ENCODE measurements around the gene CHCT1. TPM values are rescaled to one million over a fixed set of nuclear protein-coding genes. Genes with fewer than 3 reads are reported as not detected.
A peak's percentile ranks its signal among the peaks of the same experiment; 100 is the strongest.
"Not testable (repeated sequence)": the region's sequence is repeated elsewhere in the genome, so short reads cannot be mapped to it uniquely, and the experiment has no call there.

CHCT1 gene
- total RNA-seq: not detected
- long read RNA-seq: 0 reads

DNA sequence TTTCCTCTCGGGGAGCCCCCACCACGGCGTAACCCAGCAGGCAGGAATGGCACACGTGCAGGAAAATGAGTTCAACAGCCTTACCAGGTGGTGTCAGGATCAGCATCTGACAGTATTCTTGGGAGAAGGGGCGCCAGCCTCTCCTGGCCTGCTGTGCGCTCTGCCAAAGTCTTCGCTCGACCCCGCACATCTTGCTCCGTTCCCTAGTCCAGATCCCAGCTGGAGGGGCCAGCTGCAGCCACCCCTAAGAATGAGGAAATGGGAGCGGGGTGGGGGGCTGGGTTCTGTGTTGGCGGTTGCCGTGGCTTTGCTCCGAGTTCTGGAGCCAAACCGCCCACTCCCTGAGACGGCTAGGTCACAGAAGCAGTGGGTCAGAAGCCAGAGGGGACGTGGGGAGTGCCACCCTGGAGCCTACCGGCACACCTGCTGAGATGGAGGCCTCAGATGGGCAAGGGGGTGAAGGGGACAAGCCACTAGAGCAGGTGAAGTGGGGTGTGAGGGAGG is at the start of gene CHCT1:
Gene CHCT1 (plus strand): TSS at position 328 of the 504 bp plus-strand sequence. CDS start 104 bp downstream, at position 432.
- DNase-seq (ENCODE audit: low spot score): no peak
- intact Hi-C loops (cut with DNase I): no loop called here

DNA sequence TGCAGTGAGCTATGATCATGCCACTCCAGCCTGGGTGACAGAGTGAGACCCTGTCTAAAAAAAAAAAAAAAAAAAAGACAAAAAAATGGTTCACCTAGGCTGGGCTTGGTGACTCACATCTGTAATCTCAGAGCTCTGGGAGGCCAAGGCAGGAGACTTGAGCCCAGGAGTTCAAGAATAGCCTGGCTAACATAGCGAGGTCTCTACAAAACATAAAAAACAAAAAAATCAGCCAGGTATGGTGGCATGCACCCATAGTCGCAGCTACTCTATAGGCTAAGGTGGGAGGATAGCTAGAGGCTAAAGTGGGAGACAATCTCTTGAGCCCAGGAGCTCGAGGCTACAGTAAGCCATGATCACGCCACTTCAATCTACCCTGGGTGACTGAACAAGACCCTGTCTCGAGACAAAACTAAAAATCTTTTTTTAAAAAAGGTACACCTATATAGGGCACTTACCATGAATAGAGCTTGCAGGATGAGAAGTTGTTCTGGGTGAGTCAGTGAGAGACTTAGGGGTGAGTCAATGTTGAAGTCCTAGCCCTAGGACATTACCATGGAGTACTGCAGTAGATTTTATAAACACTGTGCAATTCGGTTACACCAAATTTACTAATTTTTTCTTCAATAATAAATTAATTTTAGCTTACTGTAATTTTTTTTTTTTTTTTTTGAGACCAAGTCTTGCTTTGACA is 49.4 kb upstream of the CHCT1 start:
- no peak for DNase-seq (ENCODE audit: low spot score)
- intact Hi-C loops (cut with DNase I): no loop called here

DNA sequence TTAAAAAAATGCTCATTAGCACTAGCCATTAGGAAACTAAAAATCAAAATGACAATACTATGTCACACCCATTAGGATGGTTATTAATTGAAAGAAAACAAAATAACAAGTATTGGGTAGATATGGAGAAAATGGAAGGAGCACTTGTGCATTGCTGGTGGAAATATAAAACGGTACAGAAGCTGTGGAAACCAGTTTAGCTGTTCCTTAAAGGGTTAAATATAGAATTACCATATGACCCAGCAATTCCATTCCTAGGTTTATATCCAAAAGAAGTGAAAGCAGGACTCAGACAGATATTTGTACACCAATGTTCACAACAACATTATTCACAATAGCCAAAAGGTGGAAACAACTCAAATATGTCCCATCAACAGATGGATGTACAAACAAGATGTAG is 44.1 kb upstream of the CHCT1 start:
- intact Hi-C loops (cut with DNase I); DNase-seq (ENCODE audit: low spot score): not testable (repeated sequence)

DNA sequence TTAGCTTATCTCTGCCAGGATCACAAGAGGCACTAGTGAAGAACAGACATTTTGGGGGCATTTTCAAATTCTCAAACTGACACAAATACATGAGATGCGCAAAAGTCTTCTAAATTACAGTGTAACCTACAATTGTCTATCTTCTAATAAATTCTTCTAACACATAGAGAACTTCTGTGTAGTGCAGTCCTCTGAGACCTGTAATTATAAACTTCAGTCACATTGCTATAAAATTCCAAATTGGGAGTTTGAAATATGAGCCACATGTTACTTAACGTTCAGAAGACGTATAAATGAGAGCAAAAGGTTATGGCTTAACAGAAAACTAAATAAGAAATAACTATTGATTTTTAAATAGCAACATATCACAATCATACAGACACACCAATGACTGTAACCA is 42.8 kb upstream of the CHCT1 start:
- DNase-seq (ENCODE audit: low spot score); intact Hi-C loops (cut with DNase I): not testable (repeated sequence)

DNA sequence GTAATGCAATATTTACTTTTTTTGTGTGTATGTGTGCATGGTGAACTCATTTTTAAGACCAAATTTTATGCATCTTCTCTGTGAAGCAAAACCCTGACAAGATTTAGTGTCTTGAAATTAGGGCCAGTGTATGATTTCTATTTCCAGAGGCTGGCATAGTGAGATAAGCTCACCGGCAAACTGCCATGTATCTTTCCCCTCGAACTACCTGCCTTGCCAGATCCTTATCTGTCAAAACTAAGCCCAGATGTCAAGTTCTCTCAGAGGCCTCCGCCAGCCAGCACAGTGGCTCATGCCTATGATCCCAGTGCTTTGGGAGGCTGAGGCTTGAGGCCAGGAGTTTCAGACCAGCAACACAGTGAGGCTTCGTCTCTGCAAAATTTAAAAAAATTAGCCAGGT is 40.3 kb upstream of the CHCT1 start:
- no peak for DNase-seq (ENCODE audit: low spot score)
- intact Hi-C loops (cut with DNase I): no loop called here

DNA sequence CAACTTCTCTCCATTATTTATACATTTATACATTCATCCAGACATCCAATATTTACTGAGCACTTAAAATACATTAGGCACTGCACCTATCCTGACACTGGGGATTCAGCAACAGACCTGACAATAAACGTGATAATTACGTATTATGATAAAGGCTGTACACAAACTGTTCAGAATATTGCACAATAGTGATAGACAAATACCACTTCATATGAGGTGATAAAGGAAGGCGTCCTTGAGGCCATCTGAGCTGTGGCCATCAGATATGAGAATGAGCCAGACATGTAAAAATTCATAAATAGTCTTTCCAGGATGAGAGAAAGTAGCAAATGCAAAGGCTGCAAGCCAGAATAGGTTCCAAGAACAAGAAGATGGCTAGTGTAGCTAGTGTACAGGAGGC is 38.9 kb upstream of the CHCT1 start:
- intact Hi-C loops (cut with DNase I): no loop called here
- no peak for DNase-seq (ENCODE audit: low spot score)

DNA sequence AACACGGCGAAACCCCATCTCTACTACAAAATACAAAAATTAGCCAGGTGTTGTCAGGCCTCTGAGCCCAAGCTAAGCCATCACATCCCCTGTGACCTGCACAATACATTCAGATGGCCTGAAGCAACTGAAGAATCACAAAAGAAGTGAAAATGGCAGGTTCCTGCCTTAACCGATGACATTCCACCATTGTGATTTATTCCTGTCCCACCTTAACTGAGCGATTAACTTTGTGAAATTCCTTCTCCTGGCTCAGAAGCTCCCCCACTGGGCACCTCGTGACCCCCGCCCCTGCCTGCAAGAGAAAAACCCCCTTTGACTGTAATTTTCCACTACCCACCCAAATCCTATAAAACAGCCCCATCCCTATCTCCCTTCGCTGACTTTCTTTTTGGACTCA is 37.4 kb upstream of the CHCT1 start:
- DNase-seq (ENCODE audit: low spot score): not testable (repeated sequence)
- intact Hi-C loops (cut with DNase I): loop anchor here (5.0 kb wide), 1 partner anchor 52 kb away; no protein-coding TSS in a partner anchor

DNA sequence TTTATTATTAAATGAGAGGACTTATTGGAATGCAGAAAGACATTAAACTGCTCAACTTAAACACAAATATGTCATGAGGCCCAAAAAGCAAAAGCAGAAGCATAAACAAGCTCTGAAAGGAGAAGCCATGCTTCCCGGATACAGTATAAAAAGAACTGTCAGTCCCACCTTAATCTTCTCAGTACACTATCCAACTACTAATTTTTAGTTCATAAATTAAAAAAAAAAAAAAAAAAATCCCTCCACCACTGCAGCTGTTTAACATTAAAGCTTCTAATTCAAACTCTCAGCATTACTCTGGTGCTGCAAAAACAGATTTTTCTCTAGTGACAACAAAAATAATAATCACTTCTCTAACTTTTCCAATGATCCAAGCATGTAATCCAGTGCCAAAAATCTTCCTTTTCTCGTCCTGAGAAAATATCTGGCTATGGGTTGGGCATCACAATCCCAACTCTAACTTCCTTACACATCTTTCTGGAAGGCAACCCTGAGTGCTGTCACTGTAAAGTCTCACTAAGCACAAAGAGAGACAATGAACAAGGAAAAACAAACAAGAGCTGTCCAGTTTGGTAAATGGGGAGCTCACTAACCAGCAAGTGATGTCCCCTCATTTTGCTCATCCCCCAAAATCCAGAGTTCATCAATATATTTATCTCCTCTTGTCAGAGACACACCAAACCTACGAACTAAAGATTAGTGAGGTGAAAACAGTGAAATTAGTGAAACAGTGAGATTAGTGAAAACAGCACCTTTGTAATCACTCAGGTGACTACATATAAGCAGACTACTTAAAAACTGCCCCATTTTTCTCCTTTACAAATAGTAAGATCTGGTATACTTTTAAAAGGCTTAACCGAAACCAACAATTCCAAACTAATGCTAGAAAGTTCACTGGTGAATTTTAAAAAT is 35.9 kb upstream of the CHCT1 start:
- no peak for DNase-seq (ENCODE audit: low spot score)
- intact Hi-C loops (cut with DNase I): loop anchor here (5.0 kb wide), 1 partner anchor 51 kb away; no protein-coding TSS in a partner anchor

DNA sequence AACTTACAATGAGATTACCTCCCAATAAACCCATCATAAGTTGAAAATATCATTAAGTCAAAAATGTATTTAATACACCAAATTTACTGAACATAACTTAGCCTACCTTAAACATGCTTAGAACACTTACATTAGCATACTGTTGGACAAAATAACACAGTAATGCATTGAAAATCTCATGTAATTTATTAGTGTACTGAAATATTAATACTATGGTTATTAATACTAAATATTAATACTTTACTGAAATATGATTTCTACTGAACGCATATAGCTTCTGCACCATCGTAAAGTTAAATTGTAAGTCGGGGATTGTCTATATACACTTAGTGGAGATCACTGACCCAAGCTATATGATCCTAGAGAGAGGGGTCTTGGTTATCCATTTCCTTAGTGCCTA is 34.6 kb upstream of the CHCT1 start:
- intact Hi-C loops (cut with DNase I): loop anchor here (5.0 kb wide), 1 partner anchor 50 kb away; no protein-coding TSS in a partner anchor
- no peak for DNase-seq (ENCODE audit: low spot score)

DNA sequence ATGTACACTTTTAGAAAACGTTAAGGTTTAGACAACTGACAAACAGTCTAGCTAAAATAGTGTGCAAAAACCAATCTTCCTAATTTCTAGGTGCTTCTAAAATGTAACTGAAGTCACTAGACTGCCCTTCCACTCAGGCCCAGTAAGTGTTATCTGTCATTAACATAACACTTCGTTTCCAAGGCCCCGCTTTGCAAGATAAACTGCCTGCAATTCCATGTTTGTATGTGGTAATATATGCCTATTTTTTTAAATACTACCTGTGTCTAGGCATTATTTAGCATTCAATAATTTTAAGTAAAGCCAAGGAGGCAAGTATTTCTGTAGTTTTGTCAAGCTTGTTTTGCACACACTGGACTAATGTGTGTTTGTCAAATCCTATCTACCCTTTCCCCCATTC is 33.5 kb upstream of the CHCT1 start:
- intact Hi-C loops (cut with DNase I): loop anchor here (5.0 kb wide), 1 partner anchor 49 kb away; no protein-coding TSS in a partner anchor
- no peak for DNase-seq (ENCODE audit: low spot score)

DNA sequence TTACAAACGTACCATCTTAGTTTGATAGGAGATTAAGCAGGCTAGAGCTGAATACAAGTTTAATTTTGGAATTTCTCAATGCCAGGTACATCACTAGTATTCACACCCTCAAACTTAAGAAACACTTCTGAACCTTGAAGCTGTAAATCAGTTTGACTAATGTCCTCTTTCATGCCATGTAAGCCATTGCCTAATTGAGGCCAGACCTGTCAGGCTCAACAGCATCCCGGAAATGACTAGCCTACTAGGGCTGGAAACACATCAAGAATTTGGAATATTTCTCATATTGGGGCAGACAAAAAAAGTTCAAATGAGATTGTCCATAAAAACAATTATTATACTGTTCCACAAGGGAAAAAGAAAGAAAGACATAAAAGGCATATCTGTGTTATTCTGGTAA is 32.1 kb upstream of the CHCT1 start:
- DNase-seq (ENCODE audit: low spot score): no peak
- intact Hi-C loops (cut with DNase I): no loop called here

DNA sequence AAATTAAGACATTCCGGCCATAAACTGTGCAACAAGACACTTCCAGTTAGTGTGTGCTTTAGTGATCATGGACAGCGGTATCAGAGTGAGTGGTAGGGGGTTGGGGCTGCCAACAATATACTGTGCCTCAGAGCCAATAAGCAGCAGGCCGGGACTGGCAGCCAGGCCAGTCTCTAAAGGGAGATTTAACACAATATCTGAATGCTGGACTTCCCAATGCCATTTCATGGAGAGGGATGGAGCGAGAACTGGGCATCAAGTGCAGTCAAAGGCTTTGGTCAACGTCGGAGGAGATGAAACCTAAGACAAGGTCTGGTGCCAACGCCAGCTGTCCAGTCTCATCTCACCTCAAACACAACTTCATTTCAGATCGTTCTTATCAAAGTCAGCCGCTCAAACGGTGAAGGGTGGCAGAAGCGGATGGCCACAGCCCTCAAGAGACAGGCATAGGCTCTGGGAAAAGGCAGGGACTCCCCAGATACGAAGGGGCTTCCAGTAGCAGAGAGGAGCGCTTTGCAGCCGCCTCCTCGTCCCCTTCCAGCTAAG is 31.3 kb upstream of the CHCT1 start:
- intact Hi-C loops (cut with DNase I): no loop called here
- no peak for DNase-seq (ENCODE audit: low spot score)

DNA sequence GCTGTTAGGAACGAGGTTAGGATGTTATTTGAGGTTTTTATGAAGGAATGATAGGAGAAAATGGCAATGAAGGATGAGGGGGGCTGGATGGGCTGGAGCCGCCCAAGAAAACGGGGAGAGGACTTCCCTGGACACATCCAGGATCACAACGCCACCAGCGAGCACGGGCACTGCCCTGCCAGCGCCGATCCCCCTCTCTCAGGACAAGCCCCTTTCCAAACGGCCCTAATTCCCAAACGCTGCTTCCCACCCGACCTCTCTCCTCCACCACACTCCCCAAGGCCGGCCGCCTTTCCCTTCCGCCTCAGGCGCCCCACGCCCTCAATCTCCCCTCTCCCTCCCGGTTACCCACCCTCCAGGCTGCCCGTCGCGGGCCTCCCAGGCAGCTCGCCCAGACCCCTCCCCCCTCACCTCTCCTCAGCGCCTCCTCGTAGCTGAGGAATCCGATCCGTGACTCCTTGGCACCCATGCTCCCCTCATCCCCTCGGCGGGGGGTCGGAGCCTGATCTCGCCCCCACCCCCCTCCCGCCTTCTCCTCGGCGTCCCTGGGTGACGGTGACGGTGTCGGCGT is 30.7 kb upstream of the CHCT1 start:
- intact Hi-C loops (cut with DNase I): no loop called here
- DNase-seq (ENCODE audit: low spot score): no peak

DNA sequence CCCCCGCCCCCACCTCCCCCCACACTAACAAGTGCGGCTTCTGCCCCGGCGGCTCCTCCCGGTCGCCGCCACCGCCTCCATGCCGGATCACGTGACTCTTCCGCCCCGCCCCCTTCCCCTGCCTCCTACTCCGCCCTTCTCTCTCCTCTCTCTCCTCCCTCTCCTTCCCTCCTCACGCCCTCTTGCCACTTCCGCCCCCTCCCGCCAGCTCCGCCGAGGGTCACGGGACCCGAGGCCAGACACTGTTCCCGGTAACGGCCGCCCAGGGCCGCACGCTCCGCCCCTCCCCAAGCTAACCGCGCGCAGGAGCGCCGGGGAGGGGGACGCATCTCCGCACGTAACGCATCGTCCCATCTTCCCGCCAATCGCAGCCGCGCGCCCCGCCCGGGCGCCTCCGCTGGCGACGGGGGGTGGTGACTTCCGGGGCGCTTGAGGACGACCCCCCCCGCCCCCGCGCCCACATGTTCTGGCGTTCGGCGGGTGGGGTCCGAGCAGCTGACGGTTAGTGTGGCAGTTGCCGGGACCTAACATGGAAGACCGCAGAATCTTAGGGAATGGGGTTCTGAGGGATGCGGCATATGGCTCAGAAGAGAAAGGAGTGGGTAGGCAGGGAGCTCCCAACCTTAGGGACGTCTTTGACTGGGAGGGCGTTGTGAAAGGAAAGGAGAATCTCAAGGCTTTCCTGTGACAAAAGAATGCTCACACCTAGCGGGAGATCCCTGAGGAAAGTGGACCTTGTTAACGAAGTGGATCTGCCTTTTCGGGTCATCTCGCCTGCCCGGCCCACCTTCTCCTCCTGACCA is 30.0 kb upstream of the CHCT1 start, which contains the start of gene USP32:
Gene USP32 (minus strand): TSS at position 92 of the 803 bp plus-strand sequence. CDS start 194 bp downstream, outside the sequence.
- DNase-seq (ENCODE audit: low spot score): peak; percentile 100
- intact Hi-C loops (cut with DNase I): no loop called here

DNA sequence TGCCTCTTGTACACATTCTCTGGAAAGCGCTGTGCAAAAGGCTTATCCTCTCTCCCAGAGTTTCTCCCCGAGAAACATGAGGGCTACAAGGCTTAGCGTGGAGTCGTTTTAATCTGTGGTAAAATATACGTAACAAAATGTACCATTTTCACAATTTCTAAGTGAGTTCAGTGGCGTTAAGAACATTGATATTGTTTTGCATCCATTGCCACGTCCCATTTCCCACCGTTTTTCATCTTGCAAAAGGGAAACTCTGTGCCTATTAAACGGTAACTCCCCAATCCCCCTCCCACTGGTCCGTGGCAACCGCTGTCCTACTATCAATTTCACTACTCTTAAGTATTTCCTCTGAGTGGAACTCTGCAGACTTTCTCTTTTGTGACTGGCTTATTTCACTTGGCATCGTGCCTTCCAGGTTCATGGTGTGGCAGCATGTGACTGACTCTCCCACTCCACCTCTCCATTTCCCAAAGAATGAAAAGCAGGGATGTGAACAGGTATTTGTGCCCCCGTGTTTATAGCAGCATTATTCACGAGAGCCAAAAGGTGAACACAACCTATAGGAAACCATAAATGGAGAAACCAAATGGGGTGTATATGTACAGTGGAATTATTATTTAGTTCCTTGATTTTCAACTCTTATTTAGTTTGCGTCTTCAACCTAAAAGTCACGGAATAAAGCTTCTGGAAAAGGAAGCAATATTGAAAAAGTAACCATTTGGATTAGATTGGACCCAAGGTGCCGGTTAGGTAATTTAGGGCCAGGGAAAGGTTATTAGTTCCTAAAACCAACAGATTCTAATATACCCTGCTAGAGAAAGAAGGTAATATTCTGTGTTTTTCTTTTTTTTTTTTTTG is 29.2 kb upstream of the CHCT1 start:
- DNase-seq (ENCODE audit: low spot score): no peak
- intact Hi-C loops (cut with DNase I): no loop called here

DNA sequence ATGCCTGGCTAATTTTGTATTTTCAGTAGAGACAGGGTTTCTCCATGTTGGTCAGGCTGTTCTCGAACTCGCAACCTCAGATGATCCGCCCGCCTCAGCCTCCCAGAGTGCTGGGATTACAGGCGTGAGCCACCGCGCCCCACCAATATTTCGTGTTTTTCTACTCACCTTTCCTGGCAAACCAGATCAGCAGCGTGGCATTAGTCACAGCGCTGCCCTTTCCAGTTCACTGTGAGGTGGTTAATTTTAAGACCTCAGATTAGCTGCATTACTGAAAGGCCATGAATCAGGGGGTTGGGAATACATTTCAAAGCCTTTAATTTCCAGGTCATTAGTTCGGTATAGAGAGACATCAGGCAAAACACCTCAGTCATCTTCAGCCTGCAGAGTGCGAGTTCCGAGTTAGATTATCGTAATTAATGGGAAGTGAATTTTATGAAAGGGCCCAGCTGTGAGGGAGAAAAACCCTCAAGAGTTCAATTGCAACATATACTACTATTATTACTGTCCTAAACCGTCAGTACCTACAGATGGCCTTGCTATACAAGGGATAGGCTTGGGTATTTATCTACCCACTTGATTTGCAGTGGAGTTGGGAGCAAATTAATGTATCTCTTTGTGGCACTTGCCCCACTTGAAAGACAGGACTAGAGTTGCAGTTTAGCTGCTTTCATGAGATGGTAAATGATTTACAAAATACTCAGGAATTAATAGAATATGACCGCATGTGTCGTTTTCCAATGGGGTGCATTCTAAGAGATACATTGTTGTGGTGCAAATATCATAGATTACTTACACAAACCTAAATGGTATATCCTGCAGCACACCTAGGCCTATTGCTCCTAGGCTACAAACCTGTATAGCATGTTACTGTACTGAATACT is 28.2 kb upstream of the CHCT1 start:
- intact Hi-C loops (cut with DNase I): no loop called here
- DNase-seq (ENCODE audit: low spot score): no peak

DNA sequence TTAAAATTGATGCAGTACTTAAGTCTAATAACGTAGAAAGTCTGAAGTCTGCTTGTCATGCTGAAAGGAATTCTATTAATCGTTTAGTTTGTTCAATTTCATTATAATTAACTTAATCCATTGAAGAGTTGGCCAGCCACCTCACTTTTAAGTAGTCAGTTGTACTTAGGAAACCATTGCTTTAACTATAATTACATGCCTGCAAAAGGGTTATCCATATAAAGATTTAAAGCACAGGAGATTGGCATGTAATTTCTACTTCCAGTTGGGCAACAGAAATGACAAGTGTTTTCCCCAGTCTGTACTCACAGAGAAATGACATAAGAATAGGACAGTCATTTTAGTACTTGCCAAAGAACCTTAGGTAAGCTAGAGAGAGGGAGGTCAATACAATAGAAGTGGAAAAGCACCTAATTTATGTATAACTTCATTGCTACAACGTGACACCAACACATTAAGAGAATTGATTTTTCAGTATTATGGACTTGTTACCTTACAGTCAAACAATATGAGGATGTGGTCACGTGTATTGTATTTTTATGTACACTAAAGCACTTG is 26.7 kb upstream of the CHCT1 start:
- no peak for DNase-seq (ENCODE audit: low spot score)
- intact Hi-C loops (cut with DNase I): no loop called here
